Renal cortex interstitium (tissue), 11 donors: Measurements from ENCODE around the gene PTPN5. TPM values are rescaled to one million over a fixed set of nuclear protein-coding genes. Genes with fewer than 3 reads are reported as not detected.
A peak's percentile ranks its signal among the peaks of the same experiment; 100 is the strongest.

Experiments
- DNase-seq, 11 donors: peaks; one replicate each; pipeline ENCODE4 v3.0.0-alpha.2; 2013; ENCODE audit warnings: low read depth in 9 of 11, low spot score in 4 of 11; ENCODE audit errors: extremely low read depth in 1 of 11
- polyA plus RNA-seq, 3 donors: library from polyadenylated mRNA; unstranded; fragments of 120-200 nt; gene quantifications; one replicate each; pipeline ENCODE4 v1.2.1, GENCODE V29; 2013; ENCODE audit not compliant: insufficient read length in 3 of 3

PTPN5 gene
- polyA plus RNA-seq, 3 donors: 0.47 to 0.98 (median 0.70) TPM

GRCh38 chr11:18749681-18750319 is 41.8 kb downstream of the PTPN5 start:
- DNase-seq: no peak

- DNase-seq: no peak
These were observed 42.7 kb downstream of the PTPN5 start for GRCh38 chr11:18748766-18749365.

- DNase-seq: no peak
These were observed 46.3 kb downstream of the PTPN5 start for GRCh38 chr11:18745251-18745650.

GRCh38 chr11:18743900-18744514 is 47.6 kb downstream of the PTPN5 start:
- DNase-seq: no peak

- no peak for DNase-seq
These were observed 48.2 kb downstream of the PTPN5 start for GRCh38 chr11:18743365-18743764.

- no peak for DNase-seq
These were observed 49.8 kb downstream of the PTPN5 start for GRCh38 chr11:18741783-18742182.

GRCh38 chr11:18739685-18740084 is 51.9 kb downstream of the PTPN5 start:
- no peak for DNase-seq

- DNase-seq: no peak
These were observed 54.0 kb downstream of the PTPN5 start for GRCh38 chr11:18737642-18738041.

GRCh38 chr11:18736590-18737148 is 54.9 kb downstream of the PTPN5 start:
- no peak for DNase-seq

- no peak for DNase-seq
These were observed 58.4 kb downstream of the PTPN5 start for GRCh38 chr11:18733202-18733601.

- peak in 8 of 11 donors; percentile 23 to 48 (median 40) for DNase-seq
These were observed 59.4 kb downstream of the PTPN5 start for GRCh38 chr11:18731949-18732821.

- no peak for DNase-seq
These were observed 60.2 kb downstream of the PTPN5 start for GRCh38 chr11:18731441-18731840.

GRCh38 chr11:18730020-18730419 is 61.6 kb downstream of the PTPN5 start:
- no peak for DNase-seq

GRCh38 chr11:18729426-18729825 is 62.2 kb downstream of the PTPN5 start:
- DNase-seq: no peak

- DNase-seq: no peak
These were observed 62.9 kb downstream of the PTPN5 start for GRCh38 chr11:18728658-18729057.

- DNase-seq: peak in 5 of 11 donors; percentile 12 to 33 (median 25)
These were observed 63.9 kb downstream of the PTPN5 start for GRCh38 chr11:18727479-18728236.

GRCh38 chr11:18726040-18726439 is 65.6 kb downstream of the PTPN5 start, which contains the start of gene IGSF22:
Gene IGSF22, minus strand, starts transcription at chr11:18726188. Its CDS starts 1,952 bp downstream, at chr11:18724236.
- DNase-seq: no peak

- DNase-seq: no peak
These were observed 67.6 kb downstream of the PTPN5 start for GRCh38 chr11:18723991-18724390.

- DNase-seq: no peak
These were observed 69.3 kb downstream of the PTPN5 start for GRCh38 chr11:18722293-18722637.
